NK-92 treated with Interleukin-12 subunit alpha and Interleukin-12 subunit beta, amount 100 ng/mL, for 24 hours (cell line): ENCODE results near the gene MELK.
"Not testable (repeated sequence)": the region's sequence is repeated elsewhere in the genome, so short reads cannot be mapped to it uniquely, and the experiment has no call there.

Experiments
- DNase-seq: peaks from one replicate; lab custom pipeline; 2025; lab: John Stamatoyannopoulos, UW

Gene MELK

DNA sequence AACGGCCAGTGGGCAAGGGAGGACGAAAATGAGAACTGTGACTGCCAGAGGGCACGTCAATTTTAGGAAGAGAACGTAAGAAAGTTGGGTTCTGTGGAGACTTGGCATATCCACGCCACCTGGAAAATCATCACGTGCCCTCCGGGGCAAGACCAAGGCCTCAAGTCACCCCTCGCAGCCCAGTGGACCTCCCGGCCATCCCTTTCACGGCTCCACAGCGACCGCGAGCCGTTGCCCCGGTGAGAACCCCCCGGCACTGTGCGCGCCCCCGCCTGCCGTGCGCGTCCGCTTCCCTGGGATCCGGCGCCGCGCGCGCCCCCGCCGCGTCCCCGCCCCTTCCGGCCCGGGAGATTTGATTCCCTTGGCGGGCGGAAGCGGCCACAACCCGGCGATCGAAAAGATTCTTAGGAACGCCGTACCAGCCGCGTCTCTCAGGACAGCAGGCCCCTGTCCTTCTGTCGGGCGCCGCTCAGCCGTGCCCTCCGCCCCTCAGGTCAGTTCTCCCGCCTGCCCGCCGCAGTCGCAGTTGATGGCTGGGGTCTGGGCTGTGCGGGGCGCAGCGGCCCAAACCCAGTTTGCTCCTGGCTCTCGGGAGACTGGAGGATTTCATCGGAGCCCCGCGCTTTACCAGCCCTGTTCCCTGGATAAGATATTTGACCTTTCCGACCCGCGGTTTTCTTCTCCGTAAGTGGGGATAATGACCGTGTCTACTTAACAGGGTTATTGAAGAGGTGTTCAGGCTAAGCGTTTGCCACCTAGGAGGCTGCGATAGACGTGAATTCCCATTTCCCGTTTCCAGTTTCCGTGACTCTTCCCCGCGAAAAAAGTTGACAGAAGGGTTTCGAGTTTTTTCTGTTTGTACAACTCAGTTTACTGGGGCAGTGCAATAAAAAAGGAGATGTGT lies at the start of gene MELK:
Gene MELK (plus strand): TSS at position 381 of the 904 bp plus-strand sequence. CDS start 8,787 bp downstream, outside the sequence.
- DNase-seq, result peak; percentile 61

DNA sequence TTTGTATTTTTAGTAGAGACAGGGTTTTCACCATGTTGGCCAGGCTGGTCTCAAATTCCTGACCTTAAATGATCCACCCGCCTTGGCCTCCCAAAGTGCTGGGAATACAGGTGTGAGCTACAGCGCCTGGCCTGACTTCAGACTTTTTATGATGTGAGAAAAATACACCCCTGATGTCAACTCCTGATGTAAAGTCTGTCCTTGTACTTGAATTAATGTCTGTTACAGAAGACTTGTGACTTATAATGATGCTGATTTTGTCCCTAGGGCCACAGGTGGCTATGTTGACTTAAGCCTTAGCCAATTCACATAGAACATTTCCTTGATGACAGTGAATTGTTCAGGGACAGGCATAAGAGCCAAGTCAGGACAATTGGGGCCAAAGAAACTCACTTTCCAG lies 42.5 kb upstream of the MELK start:
- no peak for DNase-seq

DNA sequence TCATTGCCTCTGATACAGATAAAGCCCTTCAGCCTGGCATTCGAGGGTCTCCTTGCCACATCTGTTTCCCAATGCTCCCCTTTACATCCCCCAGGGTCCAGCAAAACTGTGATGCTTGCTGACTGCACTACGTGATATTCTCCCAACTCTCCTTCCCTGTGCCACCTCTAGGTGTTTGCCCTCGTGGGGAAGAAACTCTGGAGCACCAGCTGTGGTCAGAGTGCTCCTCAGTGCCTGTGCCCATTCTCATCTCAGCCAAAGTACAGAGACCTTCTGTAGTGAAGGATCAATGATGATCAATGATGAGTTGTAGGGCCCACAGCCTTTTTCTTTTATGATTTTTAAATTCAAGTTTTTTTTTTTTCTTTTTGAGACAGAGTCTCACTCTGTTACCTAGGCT lies 40.3 kb upstream of the MELK start:
- DNase-seq, result no peak

DNA sequence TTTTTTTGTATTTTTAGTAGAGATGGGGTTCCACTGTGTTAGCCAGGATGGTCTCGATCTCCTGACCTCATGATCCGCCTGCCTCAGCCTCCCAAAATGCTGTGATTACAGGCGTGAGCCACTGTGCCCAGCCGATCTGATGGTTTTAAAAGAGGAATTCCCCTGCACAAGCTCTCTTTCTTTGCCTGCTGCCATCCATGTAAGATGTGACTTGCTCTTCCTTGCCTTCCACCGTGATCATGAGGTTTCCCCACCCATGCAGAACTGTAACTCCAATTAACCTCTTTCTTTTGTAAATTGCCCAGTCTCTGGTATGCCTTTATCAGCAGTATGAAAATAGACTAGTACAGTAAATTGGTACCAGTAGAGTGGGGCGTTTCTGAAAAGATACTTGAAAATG lies 39.0 kb upstream of the MELK start:
- not testable (repeated sequence) for DNase-seq

- DNase-seq, result no peak
Measured at GRCh38 chr9:36535107-36535506, 37.6 kb upstream of the MELK start.

DNA sequence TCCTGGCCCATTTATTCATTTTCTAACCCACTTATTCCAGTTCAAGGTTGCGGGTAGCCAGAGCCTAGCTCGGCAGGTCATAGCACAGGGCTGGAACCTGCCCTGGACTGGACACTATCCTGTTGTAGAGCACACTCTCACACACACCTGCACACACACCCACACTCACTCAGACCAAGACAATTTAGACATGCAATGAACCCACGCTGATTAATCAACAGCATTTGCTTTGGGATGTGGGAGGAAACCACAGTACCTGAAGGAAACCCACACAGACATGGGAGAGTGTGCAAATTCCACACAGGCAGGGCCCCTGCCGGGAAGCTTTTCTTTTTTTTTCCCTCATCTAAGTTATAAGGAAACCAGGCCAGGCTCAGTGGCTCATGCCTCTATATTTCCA lies 34.8 kb upstream of the MELK start:
- no peak for DNase-seq

GRCh38 chr9:36542355-36542754 lies 30.3 kb upstream of the MELK start:
- no peak for DNase-seq

GRCh38 chr9:36543916-36544315 lies 28.8 kb upstream of the MELK start:
- no peak for DNase-seq

- no peak for DNase-seq
Measured at GRCh38 chr9:36547598-36547997, 25.1 kb upstream of the MELK start.

GRCh38 chr9:36548454-36548853 lies 24.2 kb upstream of the MELK start:
- no peak for DNase-seq

DNA sequence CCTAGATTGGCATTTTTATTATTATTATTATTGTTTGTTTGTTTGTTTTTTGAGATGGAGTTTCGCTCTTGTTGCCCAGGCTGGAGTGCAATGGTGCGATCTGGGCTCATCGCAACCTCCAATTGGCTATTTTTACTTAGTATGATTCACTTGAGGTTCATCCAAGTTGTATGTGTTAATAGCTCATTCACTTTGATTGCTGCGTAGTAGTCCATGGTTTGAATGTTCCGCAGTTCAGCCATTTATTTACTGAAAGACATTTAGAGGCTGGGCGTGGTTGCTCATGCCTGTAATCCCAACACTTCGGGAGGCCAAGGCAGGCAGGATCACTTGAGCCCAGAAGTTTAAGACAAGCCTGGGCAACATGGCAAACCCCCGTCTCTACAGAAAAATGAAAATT lies 22.6 kb upstream of the MELK start:
- DNase-seq, result no peak

DNA sequence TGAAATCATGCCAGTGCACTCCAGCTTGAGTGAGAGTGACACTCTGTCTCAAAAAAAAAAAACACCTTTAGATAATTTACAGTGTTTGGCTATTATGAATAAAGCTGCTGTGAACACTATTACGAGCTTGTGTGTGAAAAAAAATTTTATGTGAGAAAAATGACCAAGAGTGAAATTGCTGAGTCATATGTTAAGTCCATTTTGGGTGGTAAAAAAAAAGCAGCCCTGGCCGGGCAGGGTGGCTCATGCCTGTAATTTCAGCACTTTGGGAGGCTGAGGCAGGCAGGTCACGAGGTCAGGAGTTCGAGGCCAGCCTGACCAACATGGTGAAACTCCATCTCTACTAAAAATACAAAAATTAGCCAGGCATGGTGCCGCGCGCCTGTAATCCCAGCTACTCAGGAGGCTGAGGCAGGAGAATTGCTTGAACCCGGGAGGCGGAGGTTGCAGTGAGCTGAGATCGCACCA lies 22.0 kb upstream of the MELK start:
- not testable (repeated sequence) for DNase-seq

- DNase-seq, result no peak
Measured at GRCh38 chr9:36551129-36551528, 21.6 kb upstream of the MELK start.

DNA sequence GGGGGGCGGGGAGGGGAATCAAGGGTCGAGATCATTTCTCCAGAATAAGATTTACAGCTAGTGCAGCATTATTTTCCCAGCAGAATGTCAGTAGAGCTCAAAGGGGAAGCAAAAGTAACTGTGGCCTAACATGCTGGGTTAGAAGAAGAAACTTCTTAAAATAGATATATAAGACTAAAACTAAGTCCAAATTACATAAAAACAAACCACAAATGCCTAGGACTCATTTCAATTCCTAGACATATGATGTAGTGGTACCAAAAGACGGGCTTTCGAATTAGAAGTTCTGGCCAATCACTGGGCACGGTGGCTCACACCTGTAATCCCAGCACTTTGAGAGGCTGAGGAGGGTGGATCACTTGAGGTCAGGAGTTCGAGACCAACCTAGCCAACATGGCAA lies 20.8 kb upstream of the MELK start:
- no peak for DNase-seq

- no peak for DNase-seq
Measured at GRCh38 chr9:36559036-36559695, 13.5 kb upstream of the MELK start.

- DNase-seq, result no peak
Measured at GRCh38 chr9:36560771-36561170, 11.9 kb upstream of the MELK start.

DNA sequence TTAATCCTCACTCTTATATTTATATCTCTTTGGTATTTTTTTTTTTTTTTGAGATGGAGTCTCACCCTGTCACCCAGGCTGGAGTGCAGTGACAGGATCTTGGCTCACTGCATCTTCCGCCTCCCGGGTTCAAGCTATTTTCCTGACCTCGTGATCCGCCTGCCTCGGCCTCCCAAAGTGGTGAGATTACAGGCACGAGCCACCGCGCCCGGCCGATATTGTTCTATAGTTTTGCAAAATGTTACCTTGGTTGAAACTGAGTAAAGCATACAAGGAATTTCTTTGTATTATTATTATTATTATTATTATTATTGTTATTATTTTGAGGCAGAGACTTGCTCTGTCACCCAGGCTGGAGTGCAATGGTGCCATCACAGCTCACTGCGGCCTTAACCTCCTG lies 9.9 kb upstream of the MELK start:
- not testable (repeated sequence) for DNase-seq

GRCh38 chr9:36566813-36567221 lies 5.9 kb upstream of the MELK start:
- DNase-seq, result no peak

DNA sequence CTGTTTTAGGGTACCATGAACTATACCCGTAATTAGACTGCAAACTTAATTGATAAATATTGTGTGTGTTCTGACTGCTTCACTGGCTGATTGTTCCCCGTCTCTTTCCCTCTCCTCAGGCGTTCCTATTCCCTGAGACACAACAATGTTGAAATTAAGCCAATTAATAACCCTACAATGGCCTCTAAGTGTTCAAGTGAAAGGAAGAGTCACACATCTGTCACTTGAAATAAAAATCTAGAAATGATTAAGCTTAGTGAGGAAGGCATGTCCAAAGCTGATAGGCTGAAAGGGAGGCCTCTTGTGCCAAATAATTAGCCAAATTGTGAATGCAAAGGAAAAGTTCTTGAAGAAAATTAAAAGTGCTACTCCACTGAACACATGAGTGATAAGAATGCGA lies 4.0 kb upstream of the MELK start:
- not testable (repeated sequence) for DNase-seq

GRCh38 chr9:36571333-36571732 lies 1.4 kb upstream of the MELK start:
- no peak for DNase-seq

- DNase-seq, result not testable (repeated sequence)
Measured at GRCh38 chr9:36574045-36574444, 1.4 kb downstream of the MELK start.

- no peak for DNase-seq
Measured at GRCh38 chr9:36575411-36575882, 2.8 kb downstream of the MELK start.

DNA sequence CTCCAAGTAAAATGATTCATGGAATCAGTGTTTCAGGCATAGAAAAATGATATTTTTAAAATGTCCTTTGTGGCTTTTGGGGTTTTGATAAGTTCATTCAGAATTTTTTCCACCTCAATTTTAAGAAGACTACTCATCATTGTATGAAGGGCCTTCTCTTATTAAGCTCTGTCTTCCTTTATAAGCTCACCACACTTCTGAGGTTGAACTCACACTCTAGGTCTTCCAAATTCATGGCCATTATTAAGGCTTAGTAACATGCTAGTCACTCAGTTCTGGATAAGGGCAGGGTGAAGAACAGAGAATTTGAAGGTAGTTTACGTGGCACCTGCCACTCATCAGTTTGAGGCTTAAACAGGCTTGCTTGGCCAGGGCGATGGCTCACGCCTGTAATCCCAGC lies 4.2 kb downstream of the MELK start:
- no peak for DNase-seq
